ENCODE measurements around the gene STK32A.
"Not testable (repeated sequence)": the region's sequence is repeated elsewhere in the genome, so short reads cannot be mapped to it uniquely, and the experiment has no call there.

STK32A gene

GRCh38 chr5:147346006-147346561 is 111.3 kb downstream of the STK32A start:
- no peak for DNase-seq (ENCODE audit: low read depth in 3 of 3)

- DNase-seq (ENCODE audit: low read depth in 3 of 3), result no peak
Measured at GRCh38 chr5:147348046-147348445, 113.2 kb downstream of the STK32A start.

- no peak for DNase-seq (ENCODE audit: low read depth in 3 of 3)
Measured at GRCh38 chr5:147348451-147348850, 113.6 kb downstream of the STK32A start.

GRCh38 chr5:147349241-147349640 is 114.4 kb downstream of the STK32A start:
- DNase-seq (ENCODE audit: low read depth in 3 of 3), result no peak

GRCh38 chr5:147359101-147359500 is 124.3 kb downstream of the STK32A start:
- no peak for DNase-seq (ENCODE audit: low read depth in 3 of 3)

- no peak for DNase-seq (ENCODE audit: low read depth in 3 of 3)
Measured at GRCh38 chr5:147359581-147359980, 124.8 kb downstream of the STK32A start.

GRCh38 chr5:147360816-147361215 is 126.0 kb downstream of the STK32A start:
- no peak for DNase-seq (ENCODE audit: low read depth in 3 of 3)

GRCh38 chr5:147361441-147362175 is 126.8 kb downstream of the STK32A start:
- DNase-seq (ENCODE audit: low read depth in 3 of 3), result no peak

- DNase-seq (ENCODE audit: low read depth in 3 of 3), result not testable (repeated sequence)
Measured at GRCh38 chr5:147367381-147367780, 132.6 kb downstream of the STK32A start.

GRCh38 chr5:147369742-147370374 is 135.0 kb downstream of the STK32A start:
- DNase-seq (ENCODE audit: low read depth in 3 of 3), result no peak

- DNase-seq (ENCODE audit: low read depth in 3 of 3), result no peak
Measured at GRCh38 chr5:147371290-147371689, 136.5 kb downstream of the STK32A start.

- no peak for DNase-seq (ENCODE audit: low read depth in 3 of 3)
Measured at GRCh38 chr5:147372191-147372590, 137.4 kb downstream of the STK32A start.

- DNase-seq (ENCODE audit: low read depth in 3 of 3), result no peak
Measured at GRCh38 chr5:147373328-147373727, 138.5 kb downstream of the STK32A start.

GRCh38 chr5:147375151-147375550 is 140.3 kb downstream of the STK32A start:
- DNase-seq (ENCODE audit: low read depth in 3 of 3), result no peak

GRCh38 chr5:147377682-147378081 is 142.9 kb downstream of the STK32A start:
- no peak for DNase-seq (ENCODE audit: low read depth in 3 of 3)

- DNase-seq (ENCODE audit: low read depth in 3 of 3), result no peak
Measured at GRCh38 chr5:147381555-147381954, 146.7 kb downstream of the STK32A start.

- no peak for DNase-seq (ENCODE audit: low read depth in 3 of 3)
Measured at GRCh38 chr5:147382776-147383175, 147.9 kb downstream of the STK32A start.

GRCh38 chr5:147384346-147385193 is 149.7 kb downstream of the STK32A start:
- DNase-seq (ENCODE audit: low read depth in 3 of 3), result no peak

GRCh38 chr5:147387109-147387508 is 152.3 kb downstream of the STK32A start:
- DNase-seq (ENCODE audit: low read depth in 3 of 3), result no peak

GRCh38 chr5:147388184-147389108 is 153.6 kb downstream of the STK32A start:
- no peak for DNase-seq (ENCODE audit: low read depth in 3 of 3)

GRCh38 chr5:147390654-147391225 is 155.9 kb downstream of the STK32A start:
- no peak for DNase-seq (ENCODE audit: low read depth in 3 of 3)

All from stimulated activated CD4-positive, alpha-beta T cell treated with anti-CD3 and anti-CD28 coated beads, TNF-alpha, amount 100 ng/mL, for 48 hours (primary cell).